Measurements from ENCODE around the gene ATG2B.
A peak's percentile ranks its signal among the peaks of the same experiment; 100 is the strongest.

The ATG2B gene

DNA sequence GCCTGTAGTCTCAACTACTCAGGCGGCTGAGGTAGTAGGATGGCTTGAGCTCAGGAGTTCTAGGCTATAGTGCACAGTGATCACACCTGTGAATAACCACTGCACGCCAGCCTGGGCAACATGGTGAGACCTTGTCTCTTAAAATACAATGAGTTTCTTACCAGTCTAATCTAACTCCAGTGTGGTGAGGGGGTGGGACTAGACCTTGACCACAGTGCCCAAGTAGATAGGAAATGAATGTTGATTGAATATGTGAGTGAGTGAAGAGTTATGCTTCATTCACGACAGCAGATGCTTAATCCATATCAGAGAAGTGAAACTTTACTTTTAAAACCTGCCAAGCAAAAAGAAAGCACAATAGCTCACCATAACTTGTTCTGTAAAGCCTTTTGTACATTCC is 17.6 kb upstream of the ATG2B start:
- H3K27ac ChIP-seq (ENCODE audit: low read depth, low read length) = no peak overlapping the region
- H2AFZ ChIP-seq (ENCODE audit: low read length, unreplicated experiment) = no peak overlapping the region
- H3K36me3 ChIP-seq (ENCODE audit: insufficient read depth, low read length) = 0 out of 2 replicates have a peak, but pooled peaks cover under 1% of the 10 kb centered on the region
- no peak overlapping the region for H3K4me3 ChIP-seq (ENCODE audit: low read depth, low read length)
- no peaks in the 10 kb centered on the region for H3K27me3 ChIP-seq (ENCODE audit: insufficient read depth, low read length)
- H3K4me1 ChIP-seq (ENCODE audit: control insufficient read depth, insufficient read depth, low read length, unreplicated experiment) = no peaks in the 10 kb centered on the region
- H3K79me2 ChIP-seq (ENCODE audit: control insufficient read depth, insufficient read depth, low read length, unreplicated experiment) = no peaks in the 10 kb centered on the region

GRCh38 chr14:96376093-96376492 is 13.0 kb upstream of the ATG2B start:
- Histone ChIP-seq H3K79me2 (ENCODE audit: control insufficient read depth, insufficient read depth, low read length, unreplicated experiment) (no peaks in the 10 kb centered on the region), H3K27ac (ENCODE audit: low read depth, low read length) (no peak overlapping the region), H3K27me3 (ENCODE audit: insufficient read depth, low read length) (no peaks in the 10 kb centered on the region), H3K4me3 (ENCODE audit: low read depth, low read length) (no peak overlapping the region), H3K36me3 (ENCODE audit: insufficient read depth, low read length) (no peaks in the 10 kb centered on the region), H3K4me1 (ENCODE audit: control insufficient read depth, insufficient read depth, low read length, unreplicated experiment) (no peaks in the 10 kb centered on the region), H2AFZ (ENCODE audit: low read length, unreplicated experiment) (no peak overlapping the region)

- peaks cover 8% of the 10 kb centered on the region for H3K79me2 ChIP-seq (ENCODE audit: control insufficient read depth, insufficient read depth, low read length, unreplicated experiment)
Measured at GRCh38 chr14:96373538-96373937, 10.4 kb upstream of the ATG2B start.

GRCh38 chr14:96370528-96370927 is 7.4 kb upstream of the ATG2B start:
- H3K27ac ChIP-seq (ENCODE audit: low read depth, low read length) = no peak overlapping the region
- H3K36me3 ChIP-seq (ENCODE audit: insufficient read depth, low read length) = no peaks in the 10 kb centered on the region; the same call in 1 of the 2 replicates
- peaks cover 23% of the 10 kb centered on the region for H3K79me2 ChIP-seq (ENCODE audit: control insufficient read depth, insufficient read depth, low read length, unreplicated experiment)
- no peak overlapping the region for H2AFZ ChIP-seq (ENCODE audit: low read length, unreplicated experiment)
- no peaks in the 10 kb centered on the region for H3K4me1 ChIP-seq (ENCODE audit: control insufficient read depth, insufficient read depth, low read length, unreplicated experiment)
- no peaks in the 10 kb centered on the region for H3K27me3 ChIP-seq (ENCODE audit: insufficient read depth, low read length)
- no peak overlapping the region for H3K4me3 ChIP-seq (ENCODE audit: low read depth, low read length)

More at GRCh38 chr14:96373538-96373937, 10.4 kb upstream of the ATG2B start:
- H3K27ac ChIP-seq (ENCODE audit: low read depth, low read length) = no peak overlapping the region
- no peak overlapping the region for H3K4me3 ChIP-seq (ENCODE audit: low read depth, low read length)
- no peaks in the 10 kb centered on the region for H3K4me1 ChIP-seq (ENCODE audit: control insufficient read depth, insufficient read depth, low read length, unreplicated experiment)
- H2AFZ ChIP-seq (ENCODE audit: low read length, unreplicated experiment) = no peak overlapping the region
- no peaks in the 10 kb centered on the region; the same call in 1 of the 2 replicates for H3K36me3 ChIP-seq (ENCODE audit: insufficient read depth, low read length)
- no peaks in the 10 kb centered on the region for H3K27me3 ChIP-seq (ENCODE audit: insufficient read depth, low read length)

DNA sequence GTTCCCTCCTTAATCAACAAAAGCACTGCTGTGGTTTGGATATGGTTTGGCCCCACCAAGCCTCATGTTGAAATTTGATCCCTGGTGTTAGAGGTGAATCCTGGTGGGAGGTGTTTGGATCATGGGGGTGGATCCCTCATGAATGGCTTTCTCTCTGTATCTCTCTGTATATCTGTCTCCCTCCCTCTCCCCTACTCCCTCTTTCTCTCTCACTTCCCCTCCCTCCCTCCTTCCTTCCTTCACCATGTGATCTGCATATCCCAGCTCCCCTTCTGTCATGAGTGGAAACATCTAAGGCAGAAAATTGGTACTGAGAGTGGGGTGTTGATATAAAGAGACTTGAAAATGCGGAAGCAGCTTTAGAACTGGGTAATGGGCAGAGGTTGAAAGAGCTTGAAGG is 5.4 kb upstream of the ATG2B start:
- Histone ChIP-seq H3K4me1 (ENCODE audit: control insufficient read depth, insufficient read depth, low read length, unreplicated experiment) (peaks cover 6% of the 10 kb centered on the region), H3K79me2 (ENCODE audit: control insufficient read depth, insufficient read depth, low read length, unreplicated experiment) (peaks cover 39% of the 10 kb centered on the region), H3K4me3 (ENCODE audit: low read depth, low read length) (no peak overlapping the region), H3K27ac (ENCODE audit: low read depth, low read length) (no peak overlapping the region), H3K27me3 (ENCODE audit: insufficient read depth, low read length) (no peaks in the 10 kb centered on the region), H2AFZ (ENCODE audit: low read length, unreplicated experiment) (no peak overlapping the region), H3K36me3 (ENCODE audit: insufficient read depth, low read length) (no peaks in the 10 kb centered on the region; the same call in 1 of the 2 replicates)

GRCh38 chr14:96364962-96365361 is 1.8 kb upstream of the ATG2B start:
- Histone ChIP-seq H3K4me3 (ENCODE audit: low read depth, low read length) (peak overlapping the region; percentile 93), H3K79me2 (ENCODE audit: control insufficient read depth, insufficient read depth, low read length, unreplicated experiment) (peaks cover 67% of the 10 kb centered on the region), H3K4me1 (ENCODE audit: control insufficient read depth, insufficient read depth, low read length, unreplicated experiment) (peaks cover 29% of the 10 kb centered on the region), H3K36me3 (ENCODE audit: insufficient read depth, low read length) (no peaks in the 10 kb centered on the region; the same call in 1 of the 2 replicates), H2AFZ (ENCODE audit: low read length, unreplicated experiment) (no peak overlapping the region), H3K27me3 (ENCODE audit: insufficient read depth, low read length) (no peaks in the 10 kb centered on the region), H3K27ac (ENCODE audit: low read depth, low read length) (no peak overlapping the region)

- no peak overlapping the region for H3K27ac ChIP-seq (ENCODE audit: low read depth, low read length)
- peaks cover 75% of the 10 kb centered on the region for H3K79me2 ChIP-seq (ENCODE audit: control insufficient read depth, insufficient read depth, low read length, unreplicated experiment)
- no peaks in the 10 kb centered on the region; the same call in 1 of the 2 replicates for H3K36me3 ChIP-seq (ENCODE audit: insufficient read depth, low read length)
- peak overlapping the region; percentile 93 for H3K4me3 ChIP-seq (ENCODE audit: low read depth, low read length)
- peak overlapping the region; percentile 96 for H2AFZ ChIP-seq (ENCODE audit: low read length, unreplicated experiment)
- peaks cover 34% of the 10 kb centered on the region for H3K4me1 ChIP-seq (ENCODE audit: control insufficient read depth, insufficient read depth, low read length, unreplicated experiment)
- H3K27me3 ChIP-seq (ENCODE audit: insufficient read depth, low read length) = no peaks in the 10 kb centered on the region
Measured at GRCh38 chr14:96363751-96364336, 703 bp upstream of the ATG2B start.

- Histone ChIP-seq H3K36me3 (ENCODE audit: insufficient read depth, low read length) (no peaks in the 10 kb centered on the region), H3K79me2 (ENCODE audit: control insufficient read depth, insufficient read depth, low read length, unreplicated experiment) (peaks cover 81% of the 10 kb centered on the region), H3K4me1 (ENCODE audit: control insufficient read depth, insufficient read depth, low read length, unreplicated experiment) (peaks cover 34% of the 10 kb centered on the region), H3K27ac (ENCODE audit: low read depth, low read length) (peak overlapping the region; percentile 47; the same call in 1 of the 2 replicates), H2AFZ (ENCODE audit: low read length, unreplicated experiment) (peak overlapping the region; percentile 78), H3K4me3 (ENCODE audit: low read depth, low read length) (peak overlapping the region; percentile 93), H3K27me3 (ENCODE audit: insufficient read depth, low read length) (no peaks in the 10 kb centered on the region)
Measured at GRCh38 chr14:96362071-96362964, 823 bp downstream of the ATG2B start.

GRCh38 chr14:96359959-96360358 is 3.2 kb downstream of the ATG2B start:
- peaks cover 70% of the 10 kb centered on the region for H3K79me2 ChIP-seq (ENCODE audit: control insufficient read depth, insufficient read depth, low read length, unreplicated experiment)
- H3K4me1 ChIP-seq (ENCODE audit: control insufficient read depth, insufficient read depth, low read length, unreplicated experiment) = peaks cover 34% of the 10 kb centered on the region
- H2AFZ ChIP-seq (ENCODE audit: low read length, unreplicated experiment) = no peak overlapping the region
- H3K27me3 ChIP-seq (ENCODE audit: insufficient read depth, low read length) = no peaks in the 10 kb centered on the region
- H3K36me3 ChIP-seq (ENCODE audit: insufficient read depth, low read length) = no peaks in the 10 kb centered on the region
- H3K4me3 ChIP-seq (ENCODE audit: low read depth, low read length) = no peak overlapping the region
- no peak overlapping the region for H3K27ac ChIP-seq (ENCODE audit: low read depth, low read length)

DNA sequence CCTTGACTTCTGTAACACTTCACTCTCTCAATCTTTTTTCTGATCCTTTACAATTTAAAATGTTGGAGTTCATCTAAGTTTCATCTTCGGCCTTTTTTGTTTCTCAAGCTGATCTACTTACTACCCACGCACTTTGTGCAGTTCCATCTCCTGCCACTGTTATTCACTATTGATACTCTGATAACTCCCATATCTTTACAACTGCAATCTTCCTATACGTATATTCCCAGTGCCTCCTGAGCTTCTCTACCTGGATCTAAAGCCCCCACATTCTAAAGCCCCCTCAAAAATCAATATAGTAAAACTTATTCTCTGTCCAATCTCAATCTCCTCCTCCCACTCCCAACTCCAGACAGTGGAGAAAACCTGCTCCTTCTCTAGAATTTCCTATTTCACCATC is 5.9 kb downstream of the ATG2B start:
- Histone ChIP-seq H3K79me2 (ENCODE audit: control insufficient read depth, insufficient read depth, low read length, unreplicated experiment) (peaks cover 48% of the 10 kb centered on the region), H3K27me3 (ENCODE audit: insufficient read depth, low read length) (no peaks in the 10 kb centered on the region), H3K4me3 (ENCODE audit: low read depth, low read length) (no peak overlapping the region), H3K4me1 (ENCODE audit: control insufficient read depth, insufficient read depth, low read length, unreplicated experiment) (peaks cover 28% of the 10 kb centered on the region), H2AFZ (ENCODE audit: low read length, unreplicated experiment) (no peak overlapping the region), H3K36me3 (ENCODE audit: insufficient read depth, low read length) (no peaks in the 10 kb centered on the region), H3K27ac (ENCODE audit: low read depth, low read length) (no peak overlapping the region)
